ENCODE measurements around the gene D2HGDH. TPM values are rescaled to one million over a fixed set of nuclear protein-coding genes. Genes with fewer than 3 reads are reported as not detected.

Gene D2HGDH
- total and polyA plus RNA-seq, 7 donors, result 6.0 to 36.9 (median 12.0) TPM

DNA sequence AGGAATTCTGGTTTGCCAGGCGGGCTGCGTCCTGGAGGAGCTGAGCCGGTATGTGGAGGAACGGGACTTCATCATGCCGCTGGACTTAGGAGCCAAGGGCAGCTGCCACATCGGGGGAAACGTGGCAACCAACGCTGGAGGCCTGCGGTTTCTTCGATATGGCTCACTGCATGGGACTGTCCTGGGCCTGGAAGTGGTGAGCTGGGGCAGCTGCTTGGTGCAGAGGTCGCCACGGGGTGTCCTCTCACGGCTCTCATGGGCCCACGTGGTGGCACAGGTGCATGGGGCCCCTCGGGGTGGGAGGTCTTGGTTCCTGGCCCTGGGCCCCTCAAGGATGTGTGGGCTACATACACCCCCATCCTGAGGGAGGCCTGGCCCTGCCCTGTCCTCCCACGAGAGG is 9.2 kb downstream of the D2HGDH start:
- no peaks in the 10 kb centered on the region for H3K4me1 ChIP-seq
- H3K27me3 ChIP-seq, result no peaks in the 10 kb centered on the region
- H3K9me3 ChIP-seq, result no peaks in the 10 kb centered on the region
- 91 to 93% methylated on average over 16 of the region's 16 CpGs for WGBS, 2 donors
- peaks cover 0 to 63% (median 19%) of the 10 kb centered on the region in 4 donors for H3K36me3 ChIP-seq
- no peak overlapping the region for H3K27ac ChIP-seq
- H3K4me3 ChIP-seq, result no peak overlapping the region
- intact Hi-C loops (cut with DNase I), result no loop called here
- DNase-seq, result no peak
- TF ChIP-seq, protein P1, sequence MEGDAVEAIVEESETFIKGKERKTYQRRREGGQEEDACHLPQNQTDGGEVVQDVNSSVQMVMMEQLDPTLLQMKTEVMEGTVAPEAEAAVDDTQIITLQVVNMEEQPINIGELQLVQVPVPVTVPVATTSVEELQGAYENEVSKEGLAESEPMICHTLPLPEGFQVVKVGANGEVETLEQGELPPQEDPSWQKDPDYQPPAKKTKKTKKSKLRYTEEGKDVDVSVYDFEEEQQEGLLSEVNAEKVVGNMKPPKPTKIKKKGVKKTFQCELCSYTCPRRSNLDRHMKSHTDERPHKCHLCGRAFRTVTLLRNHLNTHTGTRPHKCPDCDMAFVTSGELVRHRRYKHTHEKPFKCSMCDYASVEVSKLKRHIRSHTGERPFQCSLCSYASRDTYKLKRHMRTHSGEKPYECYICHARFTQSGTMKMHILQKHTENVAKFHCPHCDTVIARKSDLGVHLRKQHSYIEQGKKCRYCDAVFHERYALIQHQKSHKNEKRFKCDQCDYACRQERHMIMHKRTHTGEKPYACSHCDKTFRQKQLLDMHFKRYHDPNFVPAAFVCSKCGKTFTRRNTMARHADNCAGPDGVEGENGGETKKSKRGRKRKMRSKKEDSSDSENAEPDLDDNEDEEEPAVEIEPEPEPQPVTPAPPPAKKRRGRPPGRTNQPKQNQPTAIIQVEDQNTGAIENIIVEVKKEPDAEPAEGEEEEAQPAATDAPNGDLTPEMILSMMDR (IDR thresholded peaks at IDR 0.05), result no peak
- TF ChIP-seq POLR2AphosphoS5 (IDR thresholded peaks at IDR 0.05) (no peak), POLR2A (IDR thresholded peaks at IDR 0.05) (no peak), EP300 (IDR thresholded peaks at IDR 0.05) (no peak)

GRCh38 chr2:241744028-241744754 is 9.8 kb downstream of the D2HGDH start:
- no peaks in the 10 kb centered on the region for H3K4me1 ChIP-seq
- H3K27me3 ChIP-seq, result no peaks in the 10 kb centered on the region
- H3K36me3 ChIP-seq, result peaks cover 0 to 66% (median 22%) of the 10 kb centered on the region in 4 donors
- H3K4me3 ChIP-seq, result no peak overlapping the region
- H3K9me3 ChIP-seq, result no peaks in the 10 kb centered on the region
- DNase-seq, result no peak
- no peak overlapping the region for H3K27ac ChIP-seq
- WGBS, 2 donors, result 94 to 96% methylated on average over 24 of the region's 24 CpGs
- intact Hi-C loops (cut with DNase I), result no loop called here
- TF ChIP-seq EP300 (IDR thresholded peaks at IDR 0.05) (no peak), POLR2AphosphoS5 (IDR thresholded peaks at IDR 0.05) (no peak), POLR2A (IDR thresholded peaks at IDR 0.05) (no peak)
- TF ChIP-seq, protein P1 (IDR thresholded peaks at IDR 0.05), result no peak

DNA sequence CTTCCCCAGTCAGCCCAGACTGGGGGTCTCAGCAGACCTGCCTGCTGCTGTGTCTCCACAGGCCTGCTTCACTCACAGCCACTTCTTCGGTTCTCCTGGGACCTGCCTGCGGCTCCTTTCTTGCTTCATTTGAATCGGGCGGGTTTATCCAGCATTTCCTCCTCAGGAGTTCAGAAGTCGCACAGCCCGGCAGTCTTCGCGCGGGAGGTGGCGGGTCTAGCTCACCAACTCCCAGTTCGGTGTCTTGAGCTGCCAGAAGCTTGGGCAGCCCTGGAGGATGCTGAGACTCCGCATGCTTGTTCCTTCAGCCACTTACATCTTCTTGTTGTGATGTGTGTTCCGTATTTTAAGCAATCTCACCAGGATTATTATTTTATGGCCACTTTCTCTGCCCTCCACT is 10.8 kb downstream of the D2HGDH start:
- Histone ChIP-seq H3K27ac (no peak overlapping the region), H3K27me3 (no peaks in the 10 kb centered on the region), H3K9me3 (no peaks in the 10 kb centered on the region), H3K4me3 (no peak overlapping the region), H3K4me1 (no peaks in the 10 kb centered on the region), H3K36me3 (peaks cover 0 to 73% (median 25%) of the 10 kb centered on the region in 4 donors)
- TF ChIP-seq POLR2AphosphoS5 (IDR thresholded peaks at IDR 0.05), result no peak
- TF ChIP-seq, protein P1 (IDR thresholded peaks at IDR 0.05), result no peak
- TF ChIP-seq EP300 (IDR thresholded peaks at IDR 0.05), result no peak
- TF ChIP-seq POLR2A (IDR thresholded peaks at IDR 0.05), result no peak
- intact Hi-C loops (cut with DNase I), result no loop called here
- 97% methylated on average over 13 of the region's 13 CpGs for WGBS, 2 donors
- no peak for DNase-seq

DNA sequence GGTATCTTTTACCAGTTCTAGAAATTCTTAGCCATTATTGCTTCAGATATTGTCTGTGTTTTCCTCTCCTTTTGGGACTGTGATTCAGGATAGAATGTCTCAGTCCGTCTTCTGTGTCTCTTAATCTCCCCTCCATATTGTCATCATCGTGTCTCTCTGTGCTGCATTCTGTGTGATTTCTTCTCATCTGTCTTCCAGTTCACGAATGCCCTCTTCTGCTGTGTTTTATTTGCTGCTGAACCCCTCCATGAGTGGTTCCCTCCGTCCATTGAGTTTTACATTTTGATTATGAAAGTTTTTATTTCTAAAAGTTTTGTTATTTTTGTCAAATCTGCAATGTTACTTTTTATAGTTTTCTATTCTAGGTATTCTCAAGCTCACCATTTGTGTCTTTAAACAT is 11.7 kb downstream of the D2HGDH start:
- peaks cover 0 to 71% (median 25%) of the 10 kb centered on the region in 4 donors for H3K36me3 ChIP-seq
- no peak overlapping the region for H3K4me3 ChIP-seq
- no peaks in the 10 kb centered on the region for H3K27me3 ChIP-seq
- no peak for DNase-seq
- intact Hi-C loops (cut with DNase I), result no loop called here
- WGBS, 2 donors, result 96 to 98% methylated on average over 4 of the region's 4 CpGs
- TF ChIP-seq POLR2A (IDR thresholded peaks at IDR 0.05) (no peak), POLR2AphosphoS5 (IDR thresholded peaks at IDR 0.05) (no peak), EP300 (IDR thresholded peaks at IDR 0.05) (no peak)
- TF ChIP-seq, protein P1 (IDR thresholded peaks at IDR 0.05), result no peak
- no peak overlapping the region for H3K27ac ChIP-seq
- no peaks in the 10 kb centered on the region for H3K4me1 ChIP-seq
- H3K9me3 ChIP-seq, result no peaks in the 10 kb centered on the region

All from sigmoid colon (tissue), 7 donors.